SK-N-SH treated with all-trans-retinoic acid at 6 μM for 48 hours (cell line): ENCODE measurements around the gene SRSF1.
A peak's percentile ranks its signal among the peaks of the same experiment; 100 is the strongest.

ENCODE experiments used
- ATAC-seq: fragments of 200-7000 bp; cut with Tn5 transposase; 3 replicates; pipeline ENCODE4 v1.9.1; 2020; ENCODE audit warnings: mild to moderate bottlenecking, moderate library complexity
- BACH2 ChIP-seq: fragments of 250-450 bp; sonication (Bioruptor Pico); IDR thresholded peaks from 2 replicates; pipeline ENCODE4 v1.9.0; 2021; ENCODE audit warnings: mild to moderate bottlenecking, borderline replicate concordance
- CSDC2 ChIP-seq: fragments of 250-450 bp; sonication (Bioruptor Pico); IDR thresholded peaks from 2 replicates; pipeline ENCODE4 v1.5.0; 2020; ENCODE audit warnings: mild to moderate bottlenecking, moderate library complexity
- GLIS3 ChIP-seq: fragments of 250-450 bp; sonication (Bioruptor Pico); IDR thresholded peaks from 2 replicates; pipeline ENCODE4 v1.5.0; 2020; ENCODE audit warnings: mild to moderate bottlenecking, moderate library complexity
- ISL1 ChIP-seq: fragments of 250-450 bp; sonication (Bioruptor Pico); IDR thresholded peaks from 2 replicates; pipeline ENCODE4 v2.1.2; 2022; ENCODE audit warnings: mild to moderate bottlenecking, moderate library complexity
- PPARA ChIP-seq: fragments of 250-450 bp; sonication (Bioruptor Pico); IDR thresholded peaks from 2 replicates; pipeline ENCODE4 v1.5.0; 2020; ENCODE audit warnings: mild to moderate bottlenecking, borderline replicate concordance
- RARB ChIP-seq: fragments of 250-450 bp; sonication (Bioruptor Pico); IDR thresholded peaks from 2 replicates; pipeline ENCODE4 v1.8.0; 2021; ENCODE audit warnings: mild to moderate bottlenecking, moderate library complexity
- SNAI2 ChIP-seq: fragments of 250-450 bp; sonication (Bioruptor Pico); IDR thresholded peaks from 2 replicates; pipeline ENCODE4 v1.5.0; 2020; ENCODE audit warnings: mild to moderate bottlenecking, moderate library complexity
- TOX ChIP-seq: fragments of 250-450 bp; sonication (Bioruptor Pico); IDR thresholded peaks from 2 replicates; pipeline ENCODE4 v1.8.0; 2021; ENCODE audit warnings: mild to moderate bottlenecking, moderate library complexity, borderline replicate concordance
- ZNF8 ChIP-seq: fragments of 450-650 bp; formaldehyde crosslinking; IDR thresholded peaks from 2 replicates; pipeline ENCODE4 v1.5.0; 2020; ENCODE audit warnings: mild to moderate bottlenecking, moderate library complexity
- TF ChIP-seq, protein P1 (sequence below): fragments of 250-450 bp; sonication (Bioruptor Pico); IDR thresholded peaks from 2 replicates; pipeline ENCODE4 v1.8.0; 2020; ENCODE audit warnings: mild to moderate bottlenecking, moderate library complexity, borderline replicate concordance
- TF ChIP-seq, protein P2 (sequence below): fragments of 250-450 bp; sonication (Bioruptor Pico); IDR thresholded peaks from 2 replicates; pipeline ENCODE4 v1.5.1; 2021; ENCODE audit warnings: mild to moderate bottlenecking, moderate library complexity
- TF ChIP-seq, protein P3 (sequence below): fragments of 250-450 bp; sonication (Bioruptor Pico); IDR thresholded peaks from 2 replicates; pipeline ENCODE4 v1.8.0; 2021; ENCODE audit warnings: low read depth, mild to moderate bottlenecking, moderate library complexity, borderline replicate concordance
- TF ChIP-seq, protein P4 (sequence below): fragments of 250-450 bp; sonication (Bioruptor Pico); IDR thresholded peaks from 2 replicates; pipeline ENCODE4 v1.5.0; 2020; ENCODE audit warnings: mild to moderate bottlenecking, moderate library complexity
- TF ChIP-seq, protein P5 (sequence below): fragments of 250-450 bp; sonication (Bioruptor Pico); IDR thresholded peaks from 2 replicates; pipeline ENCODE4 v1.5.1; 2020; ENCODE audit warnings: low read depth, mild to moderate bottlenecking, moderate library complexity

Gene SRSF1

DNA sequence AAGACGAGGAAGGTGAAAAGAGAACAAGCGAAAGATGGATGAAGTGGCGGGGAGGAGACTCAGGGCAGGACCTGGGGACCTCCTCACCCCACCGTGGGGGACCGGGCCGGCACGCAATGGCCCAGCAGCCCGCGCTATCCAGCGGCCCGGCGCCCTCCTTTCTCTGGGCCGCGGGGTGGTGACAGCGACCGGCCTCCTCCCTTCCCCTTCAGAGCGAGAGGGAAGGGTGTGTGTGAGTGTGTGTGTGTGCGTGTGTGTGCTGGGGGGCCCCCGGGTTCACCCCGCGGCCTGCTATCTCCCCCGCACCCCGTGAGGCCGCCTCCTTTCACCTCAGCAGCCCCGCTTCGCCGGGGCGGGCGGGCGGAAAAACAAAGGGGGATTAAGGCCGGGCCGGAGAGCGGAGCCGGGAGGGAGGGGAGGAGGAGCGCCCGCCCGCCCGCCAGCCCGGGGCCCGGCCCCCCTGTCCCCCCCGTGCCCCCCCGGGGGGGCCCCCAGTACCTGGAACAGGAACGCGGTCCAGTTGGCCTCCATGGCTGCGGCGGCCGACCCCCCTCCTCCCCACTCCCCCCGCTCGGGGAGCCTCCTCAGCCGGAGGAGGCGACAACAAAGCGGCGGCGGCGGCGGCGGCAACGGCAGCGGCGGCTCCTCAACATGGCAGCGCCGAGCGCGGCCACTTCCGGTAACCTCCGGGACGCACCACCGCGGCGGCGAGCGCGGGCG lies 19.3 kb downstream of the SRSF1 start, which contains the start of gene VEZF1 (continued):
- TF ChIP-seq, protein P1, sequence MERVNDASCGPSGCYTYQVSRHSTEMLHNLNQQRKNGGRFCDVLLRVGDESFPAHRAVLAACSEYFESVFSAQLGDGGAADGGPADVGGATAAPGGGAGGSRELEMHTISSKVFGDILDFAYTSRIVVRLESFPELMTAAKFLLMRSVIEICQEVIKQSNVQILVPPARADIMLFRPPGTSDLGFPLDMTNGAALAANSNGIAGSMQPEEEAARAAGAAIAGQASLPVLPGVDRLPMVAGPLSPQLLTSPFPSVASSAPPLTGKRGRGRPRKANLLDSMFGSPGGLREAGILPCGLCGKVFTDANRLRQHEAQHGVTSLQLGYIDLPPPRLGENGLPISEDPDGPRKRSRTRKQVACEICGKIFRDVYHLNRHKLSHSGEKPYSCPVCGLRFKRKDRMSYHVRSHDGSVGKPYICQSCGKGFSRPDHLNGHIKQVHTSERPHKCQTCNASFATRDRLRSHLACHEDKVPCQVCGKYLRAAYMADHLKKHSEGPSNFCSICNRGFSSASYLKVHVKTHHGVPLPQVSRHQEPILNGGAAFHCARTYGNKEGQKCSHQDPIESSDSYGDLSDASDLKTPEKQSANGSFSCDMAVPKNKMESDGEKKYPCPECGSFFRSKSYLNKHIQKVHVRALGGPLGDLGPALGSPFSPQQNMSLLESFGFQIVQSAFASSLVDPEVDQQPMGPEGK (CRISPR knock-in tag): peak; percentile 93; the same call in 1 of the 2 replicates
- TF ChIP-seq, protein P2, sequence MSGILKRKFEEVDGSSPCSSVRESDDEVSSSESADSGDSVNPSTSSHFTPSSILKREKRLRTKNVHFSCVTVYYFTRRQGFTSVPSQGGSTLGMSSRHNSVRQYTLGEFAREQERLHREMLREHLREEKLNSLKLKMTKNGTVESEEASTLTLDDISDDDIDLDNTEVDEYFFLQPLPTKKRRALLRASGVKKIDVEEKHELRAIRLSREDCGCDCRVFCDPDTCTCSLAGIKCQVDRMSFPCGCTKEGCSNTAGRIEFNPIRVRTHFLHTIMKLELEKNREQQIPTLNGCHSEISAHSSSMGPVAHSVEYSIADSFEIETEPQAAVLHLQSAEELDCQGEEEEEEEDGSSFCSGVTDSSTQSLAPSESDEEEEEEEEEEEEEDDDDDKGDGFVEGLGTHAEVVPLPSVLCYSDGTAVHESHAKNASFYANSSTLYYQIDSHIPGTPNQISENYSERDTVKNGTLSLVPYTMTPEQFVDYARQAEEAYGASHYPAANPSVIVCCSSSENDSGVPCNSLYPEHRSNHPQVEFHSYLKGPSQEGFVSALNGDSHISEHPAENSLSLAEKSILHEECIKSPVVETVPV: no peak
- no peak for TF ChIP-seq RARB
- TF ChIP-seq SNAI2: no peak
- TF ChIP-seq CSDC2 (CRISPR knock-in tag): no peak
- TF ChIP-seq, protein P3, sequence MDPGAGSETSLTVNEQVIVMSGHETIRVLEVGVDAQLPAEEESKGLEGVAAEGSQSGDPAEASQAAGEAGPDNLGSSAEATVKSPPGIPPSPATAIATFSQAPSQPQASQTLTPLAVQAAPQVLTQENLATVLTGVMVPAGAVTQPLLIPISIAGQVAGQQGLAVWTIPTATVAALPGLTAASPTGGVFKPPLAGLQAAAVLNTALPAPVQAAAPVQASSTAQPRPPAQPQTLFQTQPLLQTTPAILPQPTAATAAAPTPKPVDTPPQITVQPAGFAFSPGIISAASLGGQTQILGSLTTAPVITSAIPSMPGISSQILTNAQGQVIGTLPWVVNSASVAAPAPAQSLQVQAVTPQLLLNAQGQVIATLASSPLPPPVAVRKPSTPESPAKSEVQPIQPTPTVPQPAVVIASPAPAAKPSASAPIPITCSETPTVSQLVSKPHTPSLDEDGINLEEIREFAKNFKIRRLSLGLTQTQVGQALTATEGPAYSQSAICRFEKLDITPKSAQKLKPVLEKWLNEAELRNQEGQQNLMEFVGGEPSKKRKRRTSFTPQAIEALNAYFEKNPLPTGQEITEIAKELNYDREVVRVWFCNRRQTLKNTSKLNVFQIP (CRISPR knock-in tag): no peak
- no peak for TF ChIP-seq ZNF8 (CRISPR knock-in tag)
- no peak for TF ChIP-seq BACH2 (CRISPR knock-in tag)
- no peak for TF ChIP-seq TOX (CRISPR knock-in tag)

DNA sequence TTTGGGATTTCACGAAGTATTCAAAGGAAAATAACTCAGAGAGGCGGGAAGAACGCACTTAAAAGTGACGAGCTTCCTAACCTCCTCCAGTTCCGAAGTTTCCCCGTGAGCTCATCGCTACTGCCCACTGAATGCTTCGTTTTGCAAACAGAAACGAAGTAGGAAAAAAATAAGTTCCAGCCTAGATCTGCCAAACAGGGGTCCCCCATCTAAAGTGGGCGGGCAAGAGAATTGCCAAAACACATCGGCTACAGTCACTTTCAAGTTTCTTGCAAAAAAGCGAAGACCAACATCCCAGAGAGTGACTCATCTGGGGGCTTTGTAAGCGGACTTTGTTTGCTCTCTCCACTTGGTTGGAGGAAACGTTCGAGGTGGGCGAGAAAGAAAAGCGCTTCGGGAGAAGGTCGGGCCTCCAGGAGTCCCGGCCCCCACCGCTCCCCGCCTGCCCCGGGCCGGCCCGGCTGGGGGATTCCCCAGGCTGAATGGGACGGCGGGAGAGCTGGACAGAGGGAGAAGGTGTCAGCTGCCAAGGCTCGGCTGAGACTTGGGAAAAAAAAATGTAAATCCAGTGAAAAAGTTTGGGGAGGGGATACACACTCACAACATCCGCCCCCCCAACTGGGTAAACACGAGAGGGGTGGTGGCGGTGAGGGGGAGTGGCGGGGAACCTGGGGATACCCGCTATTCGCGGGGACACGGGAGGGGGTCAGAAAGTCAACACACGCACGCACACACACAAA lies 20.0 kb downstream of the SRSF1 start:
- TF ChIP-seq, protein P1 (CRISPR knock-in tag): peak; percentile 76; the same call in 1 of the 2 replicates
- no peak for TF ChIP-seq BACH2 (CRISPR knock-in tag)
- peak; percentile 36 for ATAC-seq

DNA sequence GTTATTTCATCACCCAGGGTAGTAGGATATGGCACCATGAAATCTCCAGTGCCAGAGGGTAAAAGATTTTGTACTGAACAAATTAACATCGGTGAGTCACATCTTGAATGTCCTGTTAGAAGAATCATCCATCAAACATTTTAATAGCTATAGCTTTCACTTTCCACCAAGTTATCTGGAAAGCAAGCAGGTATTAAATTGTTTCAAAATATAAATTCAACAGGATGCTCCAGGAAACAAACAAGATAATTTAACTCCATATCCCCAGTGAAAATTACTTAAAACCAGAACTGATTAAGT lies 21.4 kb downstream of the SRSF1 start:
- ATAC-seq: no peak
- peak; percentile 69 for TF ChIP-seq ISL1 (CRISPR knock-in tag)
- TF ChIP-seq GLIS3 (CRISPR knock-in tag): no peak
- TF ChIP-seq, protein P2: no peak
- TF ChIP-seq, protein P4, sequence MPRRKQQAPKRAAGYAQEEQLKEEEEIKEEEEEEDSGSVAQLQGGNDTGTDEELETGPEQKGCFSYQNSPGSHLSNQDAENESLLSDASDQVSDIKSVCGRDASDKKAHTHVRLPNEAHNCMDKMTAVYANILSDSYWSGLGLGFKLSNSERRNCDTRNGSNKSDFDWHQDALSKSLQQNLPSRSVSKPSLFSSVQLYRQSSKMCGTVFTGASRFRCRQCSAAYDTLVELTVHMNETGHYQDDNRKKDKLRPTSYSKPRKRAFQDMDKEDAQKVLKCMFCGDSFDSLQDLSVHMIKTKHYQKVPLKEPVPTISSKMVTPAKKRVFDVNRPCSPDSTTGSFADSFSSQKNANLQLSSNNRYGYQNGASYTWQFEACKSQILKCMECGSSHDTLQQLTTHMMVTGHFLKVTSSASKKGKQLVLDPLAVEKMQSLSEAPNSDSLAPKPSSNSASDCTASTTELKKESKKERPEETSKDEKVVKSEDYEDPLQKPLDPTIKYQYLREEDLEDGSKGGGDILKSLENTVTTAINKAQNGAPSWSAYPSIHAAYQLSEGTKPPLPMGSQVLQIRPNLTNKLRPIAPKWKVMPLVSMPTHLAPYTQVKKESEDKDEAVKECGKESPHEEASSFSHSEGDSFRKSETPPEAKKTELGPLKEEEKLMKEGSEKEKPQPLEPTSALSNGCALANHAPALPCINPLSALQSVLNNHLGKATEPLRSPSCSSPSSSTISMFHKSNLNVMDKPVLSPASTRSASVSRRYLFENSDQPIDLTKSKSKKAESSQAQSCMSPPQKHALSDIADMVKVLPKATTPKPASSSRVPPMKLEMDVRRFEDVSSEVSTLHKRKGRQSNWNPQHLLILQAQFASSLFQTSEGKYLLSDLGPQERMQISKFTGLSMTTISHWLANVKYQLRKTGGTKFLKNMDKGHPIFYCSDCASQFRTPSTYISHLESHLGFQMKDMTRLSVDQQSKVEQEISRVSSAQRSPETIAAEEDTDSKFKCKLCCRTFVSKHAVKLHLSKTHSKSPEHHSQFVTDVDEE (CRISPR knock-in tag): no peak
- no peak for TF ChIP-seq ZNF8 (CRISPR knock-in tag)
- no peak for TF ChIP-seq PPARA
- TF ChIP-seq, protein P5, sequence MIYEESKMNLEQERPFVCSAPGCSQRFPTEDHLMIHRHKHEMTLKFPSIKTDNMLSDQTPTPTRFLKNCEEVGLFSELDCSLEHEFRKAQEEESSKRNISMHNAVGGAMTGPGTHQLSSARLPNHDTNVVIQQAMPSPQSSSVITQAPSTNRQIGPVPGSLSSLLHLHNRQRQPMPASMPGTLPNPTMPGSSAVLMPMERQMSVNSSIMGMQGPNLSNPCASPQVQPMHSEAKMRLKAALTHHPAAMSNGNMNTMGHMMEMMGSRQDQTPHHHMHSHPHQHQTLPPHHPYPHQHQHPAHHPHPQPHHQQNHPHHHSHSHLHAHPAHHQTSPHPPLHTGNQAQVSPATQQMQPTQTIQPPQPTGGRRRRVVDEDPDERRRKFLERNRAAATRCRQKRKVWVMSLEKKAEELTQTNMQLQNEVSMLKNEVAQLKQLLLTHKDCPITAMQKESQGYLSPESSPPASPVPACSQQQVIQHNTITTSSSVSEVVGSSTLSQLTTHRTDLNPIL (CRISPR knock-in tag): 0 out of 2 replicates have a peak, but pooled peaks have one; percentile 13
- TF ChIP-seq, protein P3 (CRISPR knock-in tag): no peak
- TF ChIP-seq, all 23 proteins: peak for 2
